Suprapubic skin (tissue), 4 donors: ENCODE results near the gene POMGNT2.

Experiments
- CTCF ChIP-seq, 2 donors: fragments of 200-600 bp in 1 of 2; fragments of 450-650 bp in 1 of 2; sonication (generic) in 1 of 2; IDR thresholded peaks; one replicate each; pipeline ENCODE4 v1.5.1; 2016 to 2019; ENCODE audit warnings: antibody characterized with exemption in 2 of 2, mild to moderate bottlenecking in 1 of 2, moderate library complexity in 1 of 2
- EP300 ChIP-seq: sonication (generic); formaldehyde crosslinking; IDR thresholded peaks from one replicate; pipeline ENCODE4 v1.6.1; 2017; ENCODE audit warnings: antibody characterized with exemption
- POLR2A ChIP-seq, 2 donors: fragments of 450-650 bp; IDR thresholded peaks; one replicate each; pipeline ENCODE4 v1.6.1; 2017; ENCODE audit warnings: antibody characterized with exemption in 2 of 2, mild to moderate bottlenecking in 2 of 2, moderate library complexity in 2 of 2
- POLR2AphosphoS5 ChIP-seq, 3 donors: sonication (generic); formaldehyde crosslinking; IDR thresholded peaks; one replicate each; pipeline ENCODE4 v1.6.1; 2017; ENCODE audit warnings: antibody characterized with exemption in 3 of 3

- TF ChIP-seq CTCF (IDR thresholded peaks at IDR 0.05) (no peak), POLR2A (IDR thresholded peaks at IDR 0.05) (no peak), POLR2AphosphoS5 (IDR thresholded peaks at IDR 0.05) (no peak), EP300 (no peak)
These were observed 18.0 kb upstream of the POMGNT2 start for GRCh38 chr3:43123895-43124294.
